Measurements from ENCODE around the gene CLDN34. TPM values are rescaled to one million over a fixed set of nuclear protein-coding genes. Genes with fewer than 3 reads are reported as not detected.

CLDN34 gene
- total and polyA plus RNA-seq, 12 donors: 0.13 to 0.25 TPM; not detected in 10

- Histone ChIP-seq H3K4me3 (no peak overlapping the region), H3K9me3 (replicated peaks in 1 of 3) (no peaks in the 10 kb centered on the region), H3K4me1 (replicated peaks in 1 of 2) (no peaks in the 10 kb centered on the region), H3K27ac (no peak overlapping the region), H3K27me3 (no peaks in the 10 kb centered on the region), H3K36me3 (replicated peaks in 1 of 2) (no peaks in the 10 kb centered on the region)
- intact Hi-C loops (cut with DNase I): no loop called here
- DNase-seq: no peak
- 67 to 87% (median 79%) methylated on average over 6 of the region's 6 CpGs for WGBS, 4 donors
- TF ChIP-seq POLR2A (IDR thresholded peaks at IDR 0.05): no peak
- TF ChIP-seq CTCF (IDR thresholded peaks at IDR 0.05): no peak
Observed at GRCh38 chrX:9955506-9955905, 11.7 kb upstream of the CLDN34 start.

- no peak for TF ChIP-seq POLR2A (IDR thresholded peaks at IDR 0.05)
- TF ChIP-seq CTCF (IDR thresholded peaks at IDR 0.05): no peak
- Histone ChIP-seq H3K4me3 (no peak overlapping the region), H3K27me3 (peaks cover 2% of the 10 kb centered on the region), H3K9me3 (replicated peaks in 1 of 3) (no peaks in the 10 kb centered on the region), H3K4me1 (replicated peaks in 1 of 2) (no peaks in the 10 kb centered on the region), H3K36me3 (replicated peaks in 1 of 2) (no peaks in the 10 kb centered on the region), H3K27ac (no peak overlapping the region)
- no peak for DNase-seq
- intact Hi-C loops (cut with DNase I): no loop called here
- WGBS, 4 donors: 77 to 84% (median 82%) methylated on average over 9 of the region's 9 CpGs
Observed at GRCh38 chrX:9957743-9958142, 9.4 kb upstream of the CLDN34 start.

GRCh38 chrX:9958183-9958582 lies 9.0 kb upstream of the CLDN34 start:
- no peak for TF ChIP-seq POLR2A (IDR thresholded peaks at IDR 0.05)
- no peak for TF ChIP-seq CTCF (IDR thresholded peaks at IDR 0.05)
- no peak for DNase-seq
- H3K36me3 ChIP-seq (replicated peaks in 1 of 2): no peaks in the 10 kb centered on the region
- no peak overlapping the region for H3K27ac ChIP-seq
- intact Hi-C loops (cut with DNase I): no loop called here
- H3K4me3 ChIP-seq: no peak overlapping the region
- H3K9me3 ChIP-seq (replicated peaks in 1 of 3): no peaks in the 10 kb centered on the region
- 84 to 94% (median 92%) methylated on average over 2 to 5 of the region's 5 CpGs for WGBS, 4 donors
- no peaks in the 10 kb centered on the region for H3K4me1 ChIP-seq (replicated peaks in 1 of 2)
- peaks cover 4% of the 10 kb centered on the region for H3K27me3 ChIP-seq

GRCh38 chrX:9961750-9962149 lies 5.4 kb upstream of the CLDN34 start:
- Histone ChIP-seq H3K9me3 (replicated peaks in 1 of 3) (no peaks in the 10 kb centered on the region), H3K27me3 (peaks cover 4% of the 10 kb centered on the region), H3K4me3 (no peak overlapping the region), H3K27ac (no peak overlapping the region), H3K36me3 (replicated peaks in 1 of 2) (no peaks in the 10 kb centered on the region), H3K4me1 (replicated peaks in 1 of 2) (no peaks in the 10 kb centered on the region)
- no peak for DNase-seq
- intact Hi-C loops (cut with DNase I): no loop called here
- TF ChIP-seq POLR2A (IDR thresholded peaks at IDR 0.05) (no peak), CTCF (IDR thresholded peaks at IDR 0.05) (no peak)
- WGBS, 4 donors: 77 to 83% (median 80%) methylated on average over 5 of the region's 5 CpGs
